SK-N-MC (cell line): Measurements from ENCODE around the gene TEKT5.

Experiments
- DNase-seq: peaks from one replicate; pipeline ENCODE4 v3.0.0-alpha.2; 2011; ENCODE audit warnings: low read depth, low spot score
- H3K27ac ChIP-seq: fragments of 200-600 bp; sonication (generic); 2 replicates; pipeline ENCODE4 v1.5.1; 2016; ENCODE audit warnings: mixed run types
- H3K36me3 ChIP-seq: fragments of 200-600 bp; sonication (generic); 2 replicates; pipeline ENCODE4 v1.6.1; 2017; ENCODE audit warnings: antibody characterized with exemption, low read length, mixed read lengths; ENCODE audit not compliant: insufficient read depth
- H3K4me3 ChIP-seq: fragments of 200-600 bp; sonication (generic); 2 replicates; pipeline ENCODE4 v1.5.1; 2016
- H3K9ac ChIP-seq: fragments of 200-600 bp; sonication (generic); 2 replicates; pipeline ENCODE4 v1.8.0; 2017; ENCODE audit warnings: mixed run types, mixed read lengths; ENCODE audit not compliant: insufficient read length
- H3K9me3 ChIP-seq: fragments of 200-600 bp; sonication (generic); 2 replicates; pipeline ENCODE4 v1.6.1; 2017; ENCODE audit warnings: low read depth, mild to moderate bottlenecking, antibody characterized with exemption, low read length, moderate library complexity, mixed read lengths
- EZH2 ChIP-seq: fragments of 200-600 bp; sonication (generic); IDR thresholded peaks from one replicate; pipeline ENCODE4 v1.6.1; 2017; ENCODE audit warnings: antibody characterized with exemption
- FOXP2 ChIP-seq: optimal IDR thresholded peaks from 2 replicates; pipeline ENCODE3; 2011; ENCODE audit warnings: mild to moderate bottlenecking, moderate library complexity; ENCODE audit not compliant: insufficient read depth; ENCODE audit errors: extremely low read length, control extremely low read depth
- POLR2AphosphoS5 ChIP-seq: IDR thresholded peaks from 2 replicates; pipeline ENCODE4 v1.6.1; 2012; ENCODE audit warnings: mild to moderate bottlenecking, low read depth, low read length, borderline replicate concordance

Gene TEKT5

GRCh38 chr16:10616419-10616755 lies 78.3 kb downstream of the TEKT5 start:
- H3K4me3 ChIP-seq, result no peak overlapping the region

GRCh38 chr16:10614685-10615084 lies 80.0 kb downstream of the TEKT5 start:
- Histone ChIP-seq H3K9me3 (no peaks in the 10 kb centered on the region), H3K9ac (no peak overlapping the region), H3K36me3 (no peaks in the 10 kb centered on the region), H3K4me3 (no peak overlapping the region), H3K27ac (no peak overlapping the region)
- no peak for DNase-seq
- TF ChIP-seq POLR2AphosphoS5 (no peak), EZH2 (no peak), FOXP2 (no peak)

More at GRCh38 chr16:10616419-10616755, 78.3 kb downstream of the TEKT5 start:
- H3K9me3 ChIP-seq, result no peaks in the 10 kb centered on the region
- no peaks in the 10 kb centered on the region for H3K36me3 ChIP-seq
- DNase-seq, result no peak
- TF ChIP-seq POLR2AphosphoS5, result no peak
- no peak for TF ChIP-seq FOXP2
- TF ChIP-seq EZH2, result no peak
- H3K27ac ChIP-seq, result no peak overlapping the region
- H3K9ac ChIP-seq, result no peak overlapping the region

- H3K9ac ChIP-seq, result no peak overlapping the region
- no peaks in the 10 kb centered on the region for H3K36me3 ChIP-seq
- H3K4me3 ChIP-seq, result no peak overlapping the region
- DNase-seq, result no peak
- no peaks in the 10 kb centered on the region for H3K9me3 ChIP-seq
- no peak overlapping the region for H3K27ac ChIP-seq
- no peak for TF ChIP-seq POLR2AphosphoS5
These were observed 80.8 kb downstream of the TEKT5 start for GRCh38 chr16:10613785-10614485.

GRCh38 chr16:10612649-10613179 lies 82.0 kb downstream of the TEKT5 start:
- no peak overlapping the region for H3K9ac ChIP-seq
- TF ChIP-seq FOXP2 (no peak), POLR2AphosphoS5 (no peak), EZH2 (no peak)

GRCh38 chr16:10611825-10612342 lies 82.8 kb downstream of the TEKT5 start:
- no peak overlapping the region for H3K9ac ChIP-seq
- H3K4me3 ChIP-seq, result no peak overlapping the region
- no peak for DNase-seq
- TF ChIP-seq POLR2AphosphoS5 (no peak), EZH2 (no peak), FOXP2 (no peak)
- H3K36me3 ChIP-seq, result no peaks in the 10 kb centered on the region
- H3K27ac ChIP-seq, result no peak overlapping the region
- H3K9me3 ChIP-seq, result no peaks in the 10 kb centered on the region

More at GRCh38 chr16:10612649-10613179, 82.0 kb downstream of the TEKT5 start:
- H3K36me3 ChIP-seq, result no peaks in the 10 kb centered on the region
- H3K27ac ChIP-seq, result no peak overlapping the region
- no peak overlapping the region for H3K4me3 ChIP-seq
- H3K9me3 ChIP-seq, result no peaks in the 10 kb centered on the region
- DNase-seq, result no peak

GRCh38 chr16:10610499-10611184 lies 84.1 kb downstream of the TEKT5 start:
- TF ChIP-seq EZH2 (no peak), POLR2AphosphoS5 (no peak), FOXP2 (no peak)
- no peak for DNase-seq
- H3K4me3 ChIP-seq, result no peak overlapping the region

GRCh38 chr16:10609402-10609774 lies 85.3 kb downstream of the TEKT5 start:
- H3K9me3 ChIP-seq, result no peaks in the 10 kb centered on the region
- H3K27ac ChIP-seq, result no peak overlapping the region
- DNase-seq, result no peak
- H3K36me3 ChIP-seq, result no peaks in the 10 kb centered on the region
- no peak overlapping the region for H3K4me3 ChIP-seq
- H3K9ac ChIP-seq, result no peak overlapping the region
- TF ChIP-seq FOXP2 (no peak), POLR2AphosphoS5 (no peak), EZH2 (no peak)

More at GRCh38 chr16:10610499-10611184, 84.1 kb downstream of the TEKT5 start:
- H3K36me3 ChIP-seq, result no peaks in the 10 kb centered on the region
- H3K9me3 ChIP-seq, result no peaks in the 10 kb centered on the region
- no peak overlapping the region for H3K27ac ChIP-seq
- H3K9ac ChIP-seq, result no peak overlapping the region

GRCh38 chr16:10608687-10609401 lies 85.9 kb downstream of the TEKT5 start:
- H3K9me3 ChIP-seq, result no peaks in the 10 kb centered on the region
- H3K9ac ChIP-seq, result no peak overlapping the region
- DNase-seq, result no peak
- no peak overlapping the region for H3K27ac ChIP-seq
- H3K4me3 ChIP-seq, result no peak overlapping the region
- TF ChIP-seq FOXP2 (no peak), EZH2 (no peak), POLR2AphosphoS5 (no peak)
- no peaks in the 10 kb centered on the region for H3K36me3 ChIP-seq
